Heart right ventricle (tissue), 16 donors: ENCODE data around the gene GLMN. TPM values are rescaled to one million over a fixed set of nuclear protein-coding genes. Genes with fewer than 3 reads are reported as not detected.
"Not testable (repeated sequence)": the region's sequence is repeated elsewhere in the genome, so short reads cannot be mapped to it uniquely, and the experiment has no call there.

Experiments used
- ATAC-seq, 8 donors: fragments of 200-7000 bp; cut with Tn5 transposase; one replicate each; pipeline ENCODE4 v1.9.1; 2020; ENCODE audit warnings: mild to moderate bottlenecking in 8 of 8, moderate library complexity in 8 of 8, moderate number of reproducible peaks in 1 of 8
- DNase-seq, 2 donors: peaks; one replicate each; pipeline ENCODE4 v3.0.0-alpha.2; 2020
- H3K27ac ChIP-seq, 10 donors: fragments of 200-600 bp; sonication (generic) in 2 of 10; one replicate each; pipeline versions ENCODE4 v1.5.0 to v1.8.0; 2020 to 2022; ENCODE audit warnings: mild to moderate bottlenecking in 3 of 10
- H3K27me3 ChIP-seq, 7 donors: fragments of 200-600 bp; one replicate each; pipeline ENCODE4 v1.8.0; 2021 to 2022; ENCODE audit warnings: mild to moderate bottlenecking in 2 of 7
- H3K36me3 ChIP-seq, 9 donors: fragments of 200-600 bp; sonication (generic) in 1 of 9; one replicate each; pipeline versions ENCODE4 v1.5.0 to v1.8.0; 2020 to 2022; ENCODE audit warnings: mild to moderate bottlenecking in 2 of 9
- H3K4me1 ChIP-seq, 9 donors: fragments of 200-600 bp; sonication (generic) in 1 of 9; one replicate each; pipeline versions ENCODE4 v1.5.0 to v1.8.0; 2020 to 2022; ENCODE audit warnings: mild to moderate bottlenecking in 4 of 9
- H3K4me3 ChIP-seq, 10 donors: fragments of 200-600 bp; sonication (generic) in 2 of 10; one replicate each; pipeline versions ENCODE4 v1.5.0 to v1.8.0; 2020 to 2022; ENCODE audit warnings: mild to moderate bottlenecking in 7 of 10, moderate library complexity in 2 of 10
- H3K9me3 ChIP-seq, 11 donors: fragments of 200-600 bp in 10 of 11; sonication (generic) in 2 of 11; one replicate each; pipeline versions ENCODE4 v1.5.0 to v1.8.0; 2013 to 2022; ENCODE audit warnings: mild to moderate bottlenecking in 2 of 11, control low read depth in 1 of 11, moderate library complexity in 1 of 11
- CTCF ChIP-seq, 9 donors: fragments of 200-600 bp; sonication (generic) in 2 of 9; IDR thresholded peaks; one replicate each; pipeline versions ENCODE4 v1.5.0 to v1.8.0; 2021 to 2022; ENCODE audit warnings: antibody characterized with exemption in 9 of 9, mild to moderate bottlenecking in 5 of 9, moderate library complexity in 1 of 9
- WGBS, 2 donors: extraction: QIAGEN DNeasy Blood & Tissue Kit; methylation state at CpG; one replicate each; pipeline ENCODE4 v1.1.7; 2013; ENCODE audit warnings: inconsistent platforms in 1 of 2; 5-methylcytosine and 5-hydroxymethylcytosine counted together
- intact Hi-C, 10 donors: fragments of 100-400 bp; cut with DNase I; formaldehyde crosslinking; loops; one replicate each; pipeline versions ENCODE4 v1.11.1 to v1.14.2; 2022
- polyA plus RNA-seq, 2 donors: library from polyadenylated mRNA; stranded (reverse); fragments of 200-250 nt; gene quantifications; one replicate each; pipeline ENCODE4 v1.2.3, GENCODE V29; 2013
- total RNA-seq, 10 donors: library from RNA; stranded (reverse); fragmentation: NEBNext Ultra II Directional in 3 of 10; extraction: Animal tissue kit (Norgen Biotek cat#: 25700) in 3 of 10; gene quantifications; one replicate each; pipeline versions ENCODE4 v1.2.1 to v1.2.4, GENCODE V29; 2021 to 2023
- donor health status: Arrhythmogenic right ventricular cardiomyopathy.
- donor health status: ischemic (EF 13 %, LVEDD 7.1; RV severe dilation, severe dysfunction).
- donor health status: healthy with polysubstance abuse.
- donor health status: DM: no; HTN: yes; CAD: no.
- donor health status: DM: no; HTN: no; CAD: no.
- donor health status: ischemic (EF 25% LVEDD 6.9; RV normal size, moderate dysfunction).
- donor health status: ischemic (EF 25% LVEDD 5.7; RV mildly dilated, moderate dysfunction).
- donor health status: healthy.
- donor health status: DM: yes; HTN: yes; CAD: no.
- donor health status: Ischemic cardiomyopathy.
- donor health status: ischemic (EF 35%, LVEDD 5.7; RV mildly dilated, moderate dysfunction).
- donor health status: nonischemic (EF 11% LVEDD 7.7; RV severe dilation, severe dysfunction).
- donor health status: DM: yes; HTN: yes; CAD: no.
- donor health status: PGD.
- donor health status: ischemic (EF 29% LVEDD 5.4; RV normal size, mild dysfunction).
- donor health status: nonischemic (EF 23%, LVEDD 6.1; RV moderate dilation, normal function).

The GLMN gene
- total and polyA plus RNA-seq, 12 donors: 4.4 to 33.0 (median 6.0) TPM

GRCh38 chr1:92259350-92259749 is 39.4 kb downstream of the GLMN start:
- Histone ChIP-seq H3K4me1 (no peaks in the 10 kb centered on the region), H3K4me3 (no peak overlapping the region), H3K9me3 (peaks cover 0 to 15% (median 0%) of the 10 kb centered on the region in 11 donors), H3K27me3 (no peaks in the 10 kb centered on the region), H3K36me3 (peaks cover 0 to 80% (median 21%) of the 10 kb centered on the region in 9 donors), H3K27ac (no peak overlapping the region)
- ATAC-seq (no peak), DNase-seq (no peak)
- no peak for TF ChIP-seq CTCF (IDR thresholded peaks at IDR 0.05)
- WGBS, 2 donors: 83 to 86% methylated on average over 1 of the region's 1 CpG
- intact Hi-C loops: no loop called here

- 73 to 78% methylated on average over 3 of the region's 3 CpGs for WGBS, 2 donors
- Histone ChIP-seq H3K36me3 (peaks cover 0 to 59% (median 20%) of the 10 kb centered on the region in 9 donors), H3K9me3 (peaks cover 0 to 19% (median 0%) of the 10 kb centered on the region in 11 donors)
- DNase-seq, H3K4me3 ChIP-seq, H3K27ac ChIP-seq, H3K27me3 ChIP-seq, H3K4me1 ChIP-seq, ATAC-seq, intact Hi-C loops: not testable (repeated sequence)
These were observed 44.1 kb downstream of the GLMN start for GRCh38 chr1:92254714-92255113.

- H3K9me3 ChIP-seq: no peaks in the 10 kb centered on the region
- ATAC-seq (no peak), DNase-seq (no peak)
- peaks cover 0 to 34% (median 3%) of the 10 kb centered on the region in 9 donors for H3K36me3 ChIP-seq
- H3K27me3 ChIP-seq: no peaks in the 10 kb centered on the region
- TF ChIP-seq CTCF (IDR thresholded peaks at IDR 0.05): no peak
- WGBS, 2 donors: 97 to 100% methylated on average over 1 of the region's 1 CpG
- H3K4me1 ChIP-seq: no peaks in the 10 kb centered on the region
- no peak overlapping the region for H3K4me3 ChIP-seq
- H3K27ac ChIP-seq: no peak overlapping the region
- intact Hi-C loops: no loop called here
These were observed 54.4 kb downstream of the GLMN start for GRCh38 chr1:92244376-92244775.

GRCh38 chr1:92240034-92240433 is 58.8 kb downstream of the GLMN start:
- no peak for DNase-seq
- WGBS, 2 donors: 75 to 79% methylated on average over 2 of the region's 2 CpGs
- H3K4me1 ChIP-seq: no peaks in the 10 kb centered on the region
- H3K4me3 ChIP-seq: no peak overlapping the region
- peaks cover 0 to 3% (median 0%) of the 10 kb centered on the region in 9 donors for H3K36me3 ChIP-seq
- intact Hi-C loops: no loop called here
- H3K27ac ChIP-seq: no peak overlapping the region
- no peaks in the 10 kb centered on the region for H3K9me3 ChIP-seq
- TF ChIP-seq CTCF (IDR thresholded peaks at IDR 0.05): no peak
- H3K27me3 ChIP-seq: peaks cover 0 to 3% (median 0%) of the 10 kb centered on the region in 7 donors
- ATAC-seq: no peak

GRCh38 chr1:92230736-92231135 is 68.1 kb downstream of the GLMN start:
- 85 to 88% methylated on average over 1 of the region's 1 CpG for WGBS, 2 donors
- DNase-seq (no peak), ATAC-seq (no peak)
- intact Hi-C loops: no loop called here
- H3K9me3 ChIP-seq: no peaks in the 10 kb centered on the region
- no peaks in the 10 kb centered on the region for H3K27me3 ChIP-seq
- no peak overlapping the region for H3K27ac ChIP-seq
- H3K36me3 ChIP-seq: no peaks in the 10 kb centered on the region
- TF ChIP-seq CTCF (IDR thresholded peaks at IDR 0.05): no peak
- H3K4me3 ChIP-seq: no peak overlapping the region
- H3K4me1 ChIP-seq: no peaks in the 10 kb centered on the region
